ENCODE measurements around the gene TPRA1.
"Not testable (repeated sequence)": the region's sequence is repeated elsewhere in the genome, so short reads cannot be mapped to it uniquely, and the experiment has no call there.

The TPRA1 gene

GRCh38 chr3:127535901-127536829, 54.4 kb downstream of the TPRA1 start:
- no peak for DNase-seq

- DNase-seq, result no peak
Observed at GRCh38 chr3:127535106-127535785, 55.3 kb downstream of the TPRA1 start.

- no peak for DNase-seq
Observed at GRCh38 chr3:127534564-127534963, 56.0 kb downstream of the TPRA1 start.

- no peak for DNase-seq
Observed at GRCh38 chr3:127534161-127534451, 56.4 kb downstream of the TPRA1 start.

GRCh38 chr3:127532561-127533203, 57.9 kb downstream of the TPRA1 start:
- no peak for DNase-seq

GRCh38 chr3:127531821-127532220, 58.7 kb downstream of the TPRA1 start:
- no peak for DNase-seq

- not testable (repeated sequence) for DNase-seq
Observed at GRCh38 chr3:127530863-127531262, 59.7 kb downstream of the TPRA1 start.

GRCh38 chr3:127529346-127530188, 61.0 kb downstream of the TPRA1 start:
- no peak for DNase-seq

GRCh38 chr3:127525373-127525772, 65.2 kb downstream of the TPRA1 start:
- no peak for DNase-seq

- no peak for DNase-seq
Observed at GRCh38 chr3:127524296-127524896, 66.1 kb downstream of the TPRA1 start.

Data from CD4-positive, alpha-beta T cell treated with Interleukin-4 for 1 hour (primary cell).